GM12874 (cell line): ENCODE data around the gene TK1.

Source experiments
- TF ChIP-seq, protein P1 (sequence below): IDR thresholded peaks from 2 replicates; pipeline ENCODE4 v1.5.1; 2011; ENCODE audit warnings: low read depth, mild to moderate bottlenecking, control low read depth, low read length, moderate library complexity; ENCODE audit not compliant: insufficient read depth

TK1 gene

DNA sequence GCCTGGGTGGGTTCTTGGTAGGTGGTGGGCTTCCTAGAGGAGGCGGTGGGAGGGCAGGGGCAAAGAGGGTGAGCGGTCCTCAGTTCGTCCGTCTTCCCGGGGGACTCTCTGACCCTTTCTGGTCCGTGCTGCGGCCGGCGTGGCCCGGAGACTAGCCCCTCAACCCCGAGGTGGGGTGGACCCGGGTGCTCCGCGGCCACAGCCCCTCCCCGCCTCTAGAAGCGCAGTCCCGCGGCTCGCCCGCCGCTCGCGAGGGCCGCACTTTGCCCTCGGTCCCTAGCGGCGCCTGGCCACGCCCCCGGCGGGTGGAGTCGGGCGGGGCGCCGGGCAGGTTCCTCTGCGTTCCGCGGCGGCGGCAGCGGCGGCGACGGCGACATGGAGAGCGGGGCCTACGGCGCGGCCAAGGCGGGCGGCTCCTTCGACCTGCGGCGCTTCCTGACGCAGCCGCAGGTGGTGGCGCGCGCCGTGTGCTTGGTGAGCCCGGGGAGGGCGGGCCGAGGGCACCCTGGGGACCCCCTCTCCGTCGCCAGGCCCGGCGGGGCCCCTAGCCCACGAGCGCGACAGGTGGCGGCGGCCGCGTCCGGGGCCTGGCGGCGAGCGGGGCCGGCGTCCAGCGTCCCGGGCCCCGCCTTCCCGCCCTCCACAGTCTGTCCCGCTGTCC is 18.5 kb downstream of the TK1 start, which contains the start of gene SYNGR2:
Gene SYNGR2 (plus strand): TSS at position 340 of the 661 bp plus-strand sequence. CDS start 36 bp downstream, at position 376.
- TF ChIP-seq, protein P1, sequence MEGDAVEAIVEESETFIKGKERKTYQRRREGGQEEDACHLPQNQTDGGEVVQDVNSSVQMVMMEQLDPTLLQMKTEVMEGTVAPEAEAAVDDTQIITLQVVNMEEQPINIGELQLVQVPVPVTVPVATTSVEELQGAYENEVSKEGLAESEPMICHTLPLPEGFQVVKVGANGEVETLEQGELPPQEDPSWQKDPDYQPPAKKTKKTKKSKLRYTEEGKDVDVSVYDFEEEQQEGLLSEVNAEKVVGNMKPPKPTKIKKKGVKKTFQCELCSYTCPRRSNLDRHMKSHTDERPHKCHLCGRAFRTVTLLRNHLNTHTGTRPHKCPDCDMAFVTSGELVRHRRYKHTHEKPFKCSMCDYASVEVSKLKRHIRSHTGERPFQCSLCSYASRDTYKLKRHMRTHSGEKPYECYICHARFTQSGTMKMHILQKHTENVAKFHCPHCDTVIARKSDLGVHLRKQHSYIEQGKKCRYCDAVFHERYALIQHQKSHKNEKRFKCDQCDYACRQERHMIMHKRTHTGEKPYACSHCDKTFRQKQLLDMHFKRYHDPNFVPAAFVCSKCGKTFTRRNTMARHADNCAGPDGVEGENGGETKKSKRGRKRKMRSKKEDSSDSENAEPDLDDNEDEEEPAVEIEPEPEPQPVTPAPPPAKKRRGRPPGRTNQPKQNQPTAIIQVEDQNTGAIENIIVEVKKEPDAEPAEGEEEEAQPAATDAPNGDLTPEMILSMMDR: no peak

DNA sequence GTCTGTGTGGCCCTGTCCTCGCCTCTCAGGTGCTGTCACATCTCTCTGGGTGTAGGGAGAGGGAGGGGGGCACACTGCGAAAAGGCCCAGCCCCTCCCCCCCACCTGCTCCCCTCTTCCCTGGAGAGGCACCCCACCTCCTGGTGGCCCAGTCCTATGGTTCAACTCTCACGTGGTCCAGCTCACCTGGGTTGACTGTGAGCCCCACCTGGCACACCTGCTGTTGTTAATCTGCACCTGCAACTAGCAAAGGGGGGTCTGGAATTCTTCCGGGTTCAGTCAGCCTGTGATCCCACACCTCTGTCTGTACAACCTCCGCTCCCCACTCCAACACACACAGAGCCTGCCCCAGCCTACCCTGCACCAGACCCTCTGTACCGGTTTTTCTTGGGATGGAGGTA is 20.4 kb downstream of the TK1 start:
- TF ChIP-seq, protein P1: no peak

DNA sequence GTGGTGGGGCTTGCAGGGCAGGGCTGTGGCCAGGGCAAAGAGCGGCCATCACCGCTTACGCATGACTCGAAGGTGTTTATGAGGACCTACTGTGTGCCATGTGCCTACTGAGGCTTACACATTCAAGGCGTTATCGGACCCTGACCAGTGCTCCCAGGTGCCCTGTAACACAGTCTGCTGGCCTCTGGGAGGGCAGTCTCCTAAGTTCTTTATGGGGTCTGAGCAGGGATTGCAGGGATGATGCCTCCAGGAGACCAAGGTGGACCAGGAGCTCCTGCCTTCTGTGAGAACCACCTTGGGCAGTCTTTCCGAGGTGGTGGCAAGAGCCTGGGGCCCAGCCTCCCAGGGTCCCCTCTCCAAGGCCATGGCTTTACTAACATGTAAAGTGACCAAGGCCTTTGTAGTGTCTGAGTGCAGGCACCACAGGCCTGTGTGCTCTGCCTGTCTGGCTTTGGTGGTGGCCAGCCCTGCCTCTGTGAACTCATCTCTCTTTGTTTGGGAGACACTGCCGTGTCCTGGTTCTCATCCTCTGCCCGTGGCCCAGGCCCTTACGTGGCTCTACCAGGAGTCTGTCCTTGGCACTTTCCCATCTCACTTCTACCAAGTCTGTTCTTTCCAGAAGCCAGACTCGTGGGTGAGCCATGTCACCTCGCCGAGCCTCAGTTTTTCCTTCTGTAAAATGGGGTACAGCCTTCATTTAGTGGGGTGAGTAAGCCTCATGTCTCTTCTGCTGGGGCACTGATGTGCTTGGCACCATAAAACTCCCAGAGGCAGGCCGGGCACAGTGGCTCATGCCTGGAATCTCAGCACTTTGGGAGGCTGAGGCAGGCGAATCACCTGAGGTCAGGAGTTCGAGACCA is 21.9 kb downstream of the TK1 start:
- TF ChIP-seq, protein P1: no peak

DNA sequence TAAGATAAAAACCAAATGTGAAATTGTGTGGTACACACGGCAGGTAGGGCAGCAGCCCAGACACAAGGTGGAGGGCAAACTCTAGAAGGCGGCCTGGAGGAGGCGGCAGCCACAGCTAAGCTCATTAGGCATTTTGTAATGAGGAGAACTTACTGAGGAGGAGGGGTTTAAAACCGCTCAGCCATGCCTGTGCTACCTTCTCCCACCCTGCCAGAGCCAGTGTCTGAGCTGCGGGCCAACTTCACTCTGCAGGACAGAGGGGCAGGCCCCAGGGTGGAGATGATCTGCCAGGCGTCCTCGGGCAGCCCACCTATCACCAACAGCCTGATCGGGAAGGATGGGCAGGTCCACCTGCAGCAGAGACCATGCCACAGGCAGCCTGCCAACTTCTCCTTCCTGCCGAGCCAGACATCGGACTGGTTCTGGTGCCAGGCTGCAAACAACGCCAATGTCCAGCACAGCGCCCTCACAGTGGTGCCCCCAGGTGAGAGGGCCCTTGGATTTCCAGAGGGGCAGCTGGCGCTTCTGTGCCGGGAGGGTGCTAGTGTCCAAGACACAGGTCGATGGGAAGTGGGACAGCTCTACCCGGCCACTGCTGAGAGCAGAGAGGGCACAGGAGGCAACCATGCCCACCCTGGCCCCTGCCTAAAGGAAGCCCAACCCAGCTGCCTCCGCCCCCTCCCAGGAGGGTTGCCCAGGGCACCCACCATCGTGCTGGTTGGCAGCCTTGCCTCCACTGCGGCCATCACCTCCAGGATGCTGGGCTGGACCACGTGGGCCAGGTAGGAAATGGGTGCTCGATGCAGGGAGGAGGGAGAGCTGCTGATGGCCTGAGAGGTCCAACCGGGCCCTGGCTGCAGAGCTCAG is 22.7 kb downstream of the TK1 start:
- TF ChIP-seq, protein P1: no peak

DNA sequence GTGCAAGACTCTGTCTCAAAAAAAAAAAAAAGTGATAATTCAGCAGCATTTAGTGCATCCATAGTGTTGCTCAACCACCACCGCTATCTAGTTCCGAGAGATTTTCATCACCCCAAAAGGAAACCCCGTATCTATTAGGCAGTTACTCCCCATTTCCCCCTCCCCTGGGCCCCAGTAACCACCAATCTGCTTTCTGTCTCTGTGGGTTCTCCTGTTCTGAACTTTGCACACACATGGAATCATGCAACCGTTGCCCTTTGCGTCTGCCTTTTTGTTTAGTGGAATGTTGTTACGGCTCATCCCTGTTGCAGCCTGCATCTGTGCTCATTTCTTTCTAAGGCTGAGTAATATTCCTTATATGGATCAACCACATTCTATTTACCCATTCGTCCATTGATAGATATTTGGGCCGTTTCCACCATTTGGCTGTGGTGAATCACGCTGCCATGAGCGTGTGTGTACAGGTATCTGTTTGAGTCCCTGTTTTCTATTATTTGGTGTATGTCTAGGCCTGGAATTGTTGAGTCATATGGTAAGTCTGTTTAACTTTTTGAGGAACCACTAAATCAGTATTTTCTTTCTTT is 27.2 kb downstream of the TK1 start:
- TF ChIP-seq, protein P1: no peak

DNA sequence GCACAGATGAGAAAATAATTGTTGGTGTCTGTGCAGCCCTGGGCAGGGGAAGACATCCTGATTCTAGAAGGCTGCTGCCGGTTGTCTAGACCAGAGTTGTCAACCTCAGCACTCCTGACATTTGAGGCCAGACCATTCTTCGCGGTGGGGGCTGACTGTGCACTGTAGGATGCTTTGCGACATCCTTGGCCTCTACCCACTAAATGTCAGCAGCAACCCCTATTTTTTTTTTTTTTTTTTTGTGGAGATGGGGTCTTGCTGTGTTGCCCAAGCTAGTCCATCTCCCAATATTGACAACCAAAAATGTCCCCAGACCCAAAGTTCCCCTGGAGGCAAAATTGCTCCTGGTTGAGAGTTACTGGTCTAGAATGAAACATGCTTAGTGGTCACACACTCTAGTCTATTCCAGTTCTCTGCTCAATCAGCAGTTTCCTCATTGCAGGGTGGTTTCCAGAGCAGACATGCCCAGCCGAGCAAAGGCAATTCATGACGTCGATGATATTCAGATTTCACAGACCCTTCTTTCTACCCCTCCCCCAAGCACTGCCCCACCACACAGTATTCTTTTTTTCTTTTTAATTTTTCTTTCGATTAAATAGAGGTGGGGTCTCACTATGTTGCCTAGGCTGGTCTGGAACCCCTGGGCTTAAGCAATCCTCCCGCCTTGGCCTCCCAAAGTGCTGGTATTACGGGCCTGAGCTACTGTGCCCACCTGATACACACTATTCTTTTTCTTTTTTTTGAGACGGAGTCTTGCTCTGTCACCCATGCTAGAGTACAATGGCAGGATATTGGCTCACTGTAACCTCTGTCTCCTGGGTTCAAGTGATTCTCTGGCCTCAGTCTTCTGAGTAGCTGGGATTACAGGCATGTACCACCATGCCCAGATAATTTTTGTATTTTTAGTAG is 31.7 kb downstream of the TK1 start:
- TF ChIP-seq, protein P1: no peak
